ENCODE data around the gene SPC25.

Gene SPC25

GRCh38 chr2:168912901-168913369 lies 22.7 kb upstream of the SPC25 start:
- TF ChIP-seq NFIC (IDR thresholded peaks at IDR 0.05) = no peak
- TF ChIP-seq TAF1 (IDR thresholded peaks at IDR 0.05; ENCODE audit: low read depth) = no peak
- TF ChIP-seq TEAD4 (IDR thresholded peaks at IDR 0.05) = no peak
- no peak for TF ChIP-seq USF1 (IDR thresholded peaks at IDR 0.05)
- no peak for TF ChIP-seq TCF12 (IDR thresholded peaks at IDR 0.05; ENCODE audit: low read depth)
- no peak for TF ChIP-seq REST (IDR thresholded peaks at IDR 0.05; ENCODE audit: low read depth)
- TF ChIP-seq RAD21 (IDR thresholded peaks at IDR 0.05; ENCODE audit: low read depth) = no peak
- TF ChIP-seq EP300 (IDR thresholded peaks at IDR 0.05; ENCODE audit: borderline replicate concordance) = no peak
- no peak for TF ChIP-seq YY1 (IDR thresholded peaks at IDR 0.05; ENCODE audit: low read depth)
- no peak for TF ChIP-seq CEBPB (IDR thresholded peaks at IDR 0.05)
- no peak for TF ChIP-seq MAX (IDR thresholded peaks at IDR 0.05)
- TF ChIP-seq CREB1 (IDR thresholded peaks at IDR 0.05; ENCODE audit: low read depth) = no peak
- no peak for TF ChIP-seq FOXM1 (IDR thresholded peaks at IDR 0.05; ENCODE audit: borderline replicate concordance, low read depth)

GRCh38 chr2:168912466-168912865 lies 22.2 kb upstream of the SPC25 start:
- TF ChIP-seq RAD21 (IDR thresholded peaks at IDR 0.05; ENCODE audit: low read depth) (no peak), USF1 (IDR thresholded peaks at IDR 0.05) (no peak)

- TF ChIP-seq YY1 (IDR thresholded peaks at IDR 0.05; ENCODE audit: low read depth) = no peak
- TF ChIP-seq TCF12 (IDR thresholded peaks at IDR 0.05; ENCODE audit: low read depth) = no peak
- TF ChIP-seq FOXM1 (IDR thresholded peaks at IDR 0.05; ENCODE audit: borderline replicate concordance, low read depth) = no peak
- no peak for TF ChIP-seq USF1 (IDR thresholded peaks at IDR 0.05)
- no peak for TF ChIP-seq TAF1 (IDR thresholded peaks at IDR 0.05; ENCODE audit: low read depth)
- no peak for TF ChIP-seq MAX (IDR thresholded peaks at IDR 0.05)
- no peak for TF ChIP-seq NFIC (IDR thresholded peaks at IDR 0.05)
- no peak for TF ChIP-seq ZBTB7A (IDR thresholded peaks at IDR 0.05; ENCODE audit: low read depth)
- TF ChIP-seq EP300 (IDR thresholded peaks at IDR 0.05; ENCODE audit: borderline replicate concordance) = no peak
- TF ChIP-seq CREB1 (IDR thresholded peaks at IDR 0.05; ENCODE audit: low read depth) = no peak
- TF ChIP-seq RAD21 (IDR thresholded peaks at IDR 0.05; ENCODE audit: low read depth) = no peak
- no peak for TF ChIP-seq TEAD4 (IDR thresholded peaks at IDR 0.05)
- no peak for TF ChIP-seq REST (IDR thresholded peaks at IDR 0.05; ENCODE audit: low read depth)
- no peak for TF ChIP-seq EGR1 (IDR thresholded peaks at IDR 0.05)
- no peak for TF ChIP-seq CEBPB (IDR thresholded peaks at IDR 0.05)
Measured at GRCh38 chr2:168910330-168910729, 20.1 kb upstream of the SPC25 start.

- TF ChIP-seq REST (IDR thresholded peaks at IDR 0.05; ENCODE audit: low read depth) (no peak), NFIC (IDR thresholded peaks at IDR 0.05) (no peak), TEAD4 (IDR thresholded peaks at IDR 0.05) (no peak), MAX (IDR thresholded peaks at IDR 0.05) (no peak), YY1 (IDR thresholded peaks at IDR 0.05; ENCODE audit: low read depth) (no peak), TAF1 (IDR thresholded peaks at IDR 0.05; ENCODE audit: low read depth) (no peak), EP300 (IDR thresholded peaks at IDR 0.05; ENCODE audit: borderline replicate concordance) (no peak), EGR1 (IDR thresholded peaks at IDR 0.05) (no peak), RAD21 (IDR thresholded peaks at IDR 0.05; ENCODE audit: low read depth) (no peak), USF1 (IDR thresholded peaks at IDR 0.05) (no peak), CREB1 (IDR thresholded peaks at IDR 0.05; ENCODE audit: low read depth) (no peak), TCF12 (IDR thresholded peaks at IDR 0.05; ENCODE audit: low read depth) (no peak), ZBTB7A (IDR thresholded peaks at IDR 0.05; ENCODE audit: low read depth) (no peak)
Measured at GRCh38 chr2:168907940-168908662, 17.9 kb upstream of the SPC25 start.

Measured in Ishikawa (cell line).